Panc1 (cell line): Measurements from ENCODE around the gene USP31. TPM values are rescaled to one million over a fixed set of nuclear protein-coding genes. Genes with fewer than 3 reads are reported as not detected.

Source experiments
- ATAC-seq: fragments of 200-7000 bp; cut with Tn5 transposase; 2 replicates; pipeline ENCODE4 v1.9.1; 2020; ENCODE audit warnings: mild to moderate bottlenecking, moderate library complexity
- BruUV-seq: library from RNA; stranded (reverse); fragments of 400-500 nt; replicated peaks from 2 replicates; lab custom pipeline; 2021; lab: Mats Ljungman, UMichigan
- CTCF ChIA-PET: fragments of 300-600 bp; sonication (Branson Sonifier 250); formaldehyde crosslinking; loops from one replicate; lab custom pipeline; 2022; ENCODE audit warnings: antibody characterized with exemption; lab: Charles Lee
- POLR2A ChIA-PET: fragments of 300-600 bp; sonication (Branson Sonifier 250); formaldehyde crosslinking; loops from one replicate; lab custom pipeline; 2022; ENCODE audit warnings: antibody characterized with exemption; lab: Charles Lee
- DNase-seq: peaks from one replicate; pipeline ENCODE4 v3.0.0-alpha.2; 2010; ENCODE audit warnings: low read depth, low spot score
- H3K27ac ChIP-seq: 2 replicates; pipeline ENCODE4 v1.5.1; 2011; ENCODE audit warnings: mild to moderate bottlenecking, low read length, inconsistent platforms
- H3K27me3 ChIP-seq: fragments of 200-500 bp; sonication (Bioruptor generic); 2 replicates; pipeline ENCODE4 v1.6.0; 2014; ENCODE audit warnings: low read length, inconsistent platforms; ENCODE audit not compliant: control insufficient read depth, insufficient read depth
- H3K36me3 ChIP-seq: fragments of 200-500 bp; sonication (Bioruptor generic); 2 replicates; pipeline ENCODE4 v1.5.1; 2014; ENCODE audit warnings: inconsistent platforms, mild to moderate bottlenecking, low read length, moderate library complexity; ENCODE audit not compliant: control insufficient read depth, insufficient read depth
- H3K4me1 ChIP-seq: 2 replicates; pipeline ENCODE4 v1.5.1; 2011; ENCODE audit warnings: inconsistent platforms, mild to moderate bottlenecking, low read length, moderate library complexity; ENCODE audit not compliant: control insufficient read depth, insufficient read depth
- H3K4me3 ChIP-seq, 2 experiments: 2 replicates each; pipeline ENCODE4 v1.5.1; 2011 to 2012; ENCODE audit warnings: low read depth in 2 of 2, low read length in 2 of 2, mild to moderate bottlenecking in 2 of 2, inconsistent platforms in 1 of 2, moderate library complexity in 1 of 2
- H3K9me3 ChIP-seq: fragments of 200-500 bp; sonication (Bioruptor generic); 2 replicates; pipeline ENCODE4 v1.5.1; 2014; ENCODE audit warnings: low read depth, mild to moderate bottlenecking, inconsistent platforms, low read length, moderate library complexity; ENCODE audit not compliant: control insufficient read depth, insufficient read depth
- CTCF ChIP-seq: fragments of 450-650 bp; IDR thresholded peaks from 2 replicates; pipeline ENCODE4 v1.5.1; 2017; ENCODE audit warnings: mild to moderate bottlenecking
- POLR2AphosphoS5 ChIP-seq: IDR thresholded peaks from 2 replicates; pipeline ENCODE4 v1.6.1; 2012; ENCODE audit warnings: mild to moderate bottlenecking, low read depth, low read length, moderate library complexity
- SIN3A ChIP-seq: IDR thresholded peaks from 2 replicates; pipeline ENCODE4 v1.6.1; 2012; ENCODE audit warnings: low read depth, mild to moderate bottlenecking, low read length, moderate library complexity, borderline replicate concordance; ENCODE audit not compliant: insufficient read depth
- TCF7L2 ChIP-seq: IDR thresholded peaks from 2 replicates; pipeline ENCODE4 v1.6.1; 2011; ENCODE audit warnings: mild to moderate bottlenecking, low read depth, low read length, inconsistent platforms
- in situ Hi-C: cut with HindIII; loops from 2 replicates; pipeline ENCODE4 v1.10.0; 2016; ENCODE audit warnings: low sequenced_read_pairs, low pct_unique_long_range_greater_than_20kb
- intact Hi-C: fragments of 100-400 bp; cut with micrococcal nuclease; formaldehyde crosslinking; loops from one replicate; pipeline ENCODE4 v1.10.0; 2022; ENCODE audit not compliant: unreplicated experiment
- total RNA-seq: library from RNA; stranded (reverse); gene quantifications from one replicate; pipeline ENCODE4 v1.2.1, GENCODE V29; 2021; ENCODE audit not compliant: unreplicated experiment
- TF ChIP-seq, protein P1 (sequence below), 2 experiments: IDR thresholded peaks; 2 replicates each; pipeline ENCODE4 v1.6.1; 2011 to 2012; ENCODE audit warnings: low read depth in 2 of 2, control low read depth in 1 of 2, low read length in 1 of 2, mild to moderate bottlenecking in 1 of 2, moderate library complexity in 1 of 2; ENCODE audit not compliant: insufficient read depth in 1 of 2

The USP31 gene
- total RNA-seq, 1 experiment from 2014 or later, result 27.2 TPM

DNA sequence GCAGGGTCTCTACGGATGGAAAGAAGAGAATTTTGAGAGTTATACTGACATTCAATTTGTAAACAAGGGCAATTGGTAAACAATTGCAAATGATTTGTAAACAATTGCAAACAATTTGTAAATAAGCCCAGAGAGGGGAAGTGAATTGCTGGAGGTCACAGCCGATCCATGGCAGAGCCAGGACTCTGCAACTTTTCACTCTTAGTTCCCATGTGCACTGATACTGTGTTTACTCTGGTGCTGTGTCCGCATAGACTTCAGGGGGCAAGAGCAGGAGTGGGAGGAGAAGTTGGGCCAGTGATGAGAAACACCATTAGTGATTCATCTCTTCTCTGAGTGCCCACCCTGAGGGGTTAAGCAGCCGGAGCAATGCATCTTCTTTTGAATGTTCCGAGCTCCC is 47.3 kb upstream of the USP31 start:
- POLR2A ChIA-PET, result no interaction called here
- intact Hi-C loops, result no loop called here
- Histone ChIP-seq H3K27me3 (no peaks in the 10 kb centered on the region), H3K36me3 (no peaks in the 10 kb centered on the region; the same call in 1 of the 2 replicates), H3K4me3 (no peak overlapping the region), H3K9me3 (no peaks in the 10 kb centered on the region), H3K27ac (no peak overlapping the region), H3K4me1 (no peaks in the 10 kb centered on the region)
- DNase-seq (no peak), ATAC-seq (no peak)
- CTCF ChIA-PET, result no interaction called here
- TF ChIP-seq SIN3A (no peak), CTCF (no peak), POLR2AphosphoS5 (no peak), TCF7L2 (no peak)
- TF ChIP-seq, protein P1, sequence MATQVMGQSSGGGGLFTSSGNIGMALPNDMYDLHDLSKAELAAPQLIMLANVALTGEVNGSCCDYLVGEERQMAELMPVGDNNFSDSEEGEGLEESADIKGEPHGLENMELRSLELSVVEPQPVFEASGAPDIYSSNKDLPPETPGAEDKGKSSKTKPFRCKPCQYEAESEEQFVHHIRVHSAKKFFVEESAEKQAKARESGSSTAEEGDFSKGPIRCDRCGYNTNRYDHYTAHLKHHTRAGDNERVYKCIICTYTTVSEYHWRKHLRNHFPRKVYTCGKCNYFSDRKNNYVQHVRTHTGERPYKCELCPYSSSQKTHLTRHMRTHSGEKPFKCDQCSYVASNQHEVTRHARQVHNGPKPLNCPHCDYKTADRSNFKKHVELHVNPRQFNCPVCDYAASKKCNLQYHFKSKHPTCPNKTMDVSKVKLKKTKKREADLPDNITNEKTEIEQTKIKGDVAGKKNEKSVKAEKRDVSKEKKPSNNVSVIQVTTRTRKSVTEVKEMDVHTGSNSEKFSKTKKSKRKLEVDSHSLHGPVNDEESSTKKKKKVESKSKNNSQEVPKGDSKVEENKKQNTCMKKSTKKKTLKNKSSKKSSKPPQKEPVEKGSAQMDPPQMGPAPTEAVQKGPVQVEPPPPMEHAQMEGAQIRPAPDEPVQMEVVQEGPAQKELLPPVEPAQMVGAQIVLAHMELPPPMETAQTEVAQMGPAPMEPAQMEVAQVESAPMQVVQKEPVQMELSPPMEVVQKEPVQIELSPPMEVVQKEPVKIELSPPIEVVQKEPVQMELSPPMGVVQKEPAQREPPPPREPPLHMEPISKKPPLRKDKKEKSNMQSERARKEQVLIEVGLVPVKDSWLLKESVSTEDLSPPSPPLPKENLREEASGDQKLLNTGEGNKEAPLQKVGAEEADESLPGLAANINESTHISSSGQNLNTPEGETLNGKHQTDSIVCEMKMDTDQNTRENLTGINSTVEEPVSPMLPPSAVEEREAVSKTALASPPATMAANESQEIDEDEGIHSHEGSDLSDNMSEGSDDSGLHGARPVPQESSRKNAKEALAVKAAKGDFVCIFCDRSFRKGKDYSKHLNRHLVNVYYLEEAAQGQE (IDR thresholded peaks at IDR 0.05; ENCODE audit: insufficient read depth in 1 of 2, low read depth in 2 of 2, low read length in 1 of 2), result no peak
- BruUV-seq, result no TSS peak
- in situ Hi-C loops, result no loop called here

DNA sequence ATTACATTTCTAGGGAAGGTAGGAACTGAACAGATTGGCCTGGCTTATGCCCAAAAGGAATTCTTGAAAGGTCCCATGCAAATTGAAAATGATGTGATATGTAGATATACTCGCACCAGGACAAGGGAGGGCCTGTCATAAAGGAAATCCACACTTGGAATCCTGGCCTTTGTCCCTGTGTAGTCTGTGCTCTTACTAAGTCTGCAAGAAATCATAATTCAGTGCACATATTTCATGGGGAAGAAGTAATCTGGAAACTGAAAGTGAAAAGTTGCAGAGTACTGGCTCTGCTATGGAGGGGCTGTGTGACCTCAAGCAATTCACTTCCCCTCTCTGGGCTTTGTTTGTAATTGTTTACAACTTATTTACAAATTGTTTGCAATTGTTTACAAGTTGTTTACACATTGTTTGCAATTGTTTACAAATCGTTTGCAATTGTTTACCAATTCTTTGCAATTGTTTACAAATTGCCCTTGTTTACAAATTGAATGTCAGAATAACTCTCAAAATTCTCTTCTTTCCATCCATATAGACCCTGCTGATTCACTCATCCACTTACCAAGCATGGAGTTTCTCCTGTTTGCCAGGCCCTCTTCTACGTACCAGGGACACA is 46.2 kb upstream of the USP31 start:
- ChIA-PET CTCF (no interaction called here), POLR2A (no interaction called here)
- TF ChIP-seq, protein P1 (IDR thresholded peaks at IDR 0.05; ENCODE audit: insufficient read depth in 1 of 2, low read depth in 2 of 2, low read length in 1 of 2), result no peak
- TF ChIP-seq POLR2AphosphoS5 (no peak), SIN3A (no peak), TCF7L2 (no peak), CTCF (no peak)
- Histone ChIP-seq H3K9me3 (no peaks in the 10 kb centered on the region), H3K36me3 (no peaks in the 10 kb centered on the region; the same call in 1 of the 2 replicates), H3K4me3 (no peak overlapping the region), H3K27me3 (no peaks in the 10 kb centered on the region), H3K27ac (no peak overlapping the region; the same call in 1 of the 2 replicates), H3K4me1 (no peaks in the 10 kb centered on the region)
- ATAC-seq (no peak), DNase-seq (no peak)
- no TSS peak for BruUV-seq
- in situ Hi-C loops (no loop called here), intact Hi-C loops (no loop called here)
